ENCODE data around the gene SUPT7L.

- no peak for TF ChIP-seq EZH2 (IDR thresholded peaks at IDR 0.05)
- no peak for TF ChIP-seq POLR2AphosphoS5 (IDR thresholded peaks at IDR 0.05; ENCODE audit: borderline replicate concordance, low read depth, low read length)
These were observed 34.2 kb upstream of the SUPT7L start for GRCh38 chr2:27697660-27698059.

Measured in SK-N-MC (cell line).